K562 (cell line): ENCODE data around the gene WWC2. TPM values are rescaled to one million over a fixed set of nuclear protein-coding genes. Genes with fewer than 3 reads are reported as not detected.

Source experiments
- ATF3 ChIP-seq, 2 experiments: fragments of 450-650 bp in 1 of 2; sonication (generic) in 1 of 2; formaldehyde crosslinking in 1 of 2; IDR thresholded peaks in 1 of 2; conservative IDR thresholded peaks in 1 of 2; 2 replicates each; pipeline versions ENCODE4 v1.6.1 to v1.8.1; 2016 to 2023; ENCODE audit warnings: mild to moderate bottlenecking in 2 of 2, moderate library complexity in 2 of 2, inconsistent platforms in 1 of 2, missing genetic modification reagents in 1 of 2
- KLF10 ChIP-seq: fragments of 250-450 bp; sonication (Bioruptor Pico); IDR thresholded peaks from 2 replicates; pipeline ENCODE4 v1.6.1; 2021; ENCODE audit warnings: matching md5 sums
- REST ChIP-seq, 2 experiments: fragments of 450-650 bp; formaldehyde crosslinking in 1 of 2; IDR thresholded peaks; 2 replicates each; pipeline versions ENCODE4 v1.4.0 to v1.6.1; 2014 to 2020; ENCODE audit warnings: mild to moderate bottlenecking in 2 of 2, borderline replicate concordance in 1 of 2, low read depth in 1 of 2
- ZBTB26 ChIP-seq: fragments of 450-650 bp; formaldehyde crosslinking; IDR thresholded peaks from 2 replicates; pipeline ENCODE4 v1.4.0; 2022; ENCODE audit warnings: missing genetic modification characterization
- polyA plus RNA-seq, 8 experiments: library from polyadenylated mRNA; depleted of rRNA in 4 of 8; stranded (reverse) in 5 of 8; unstranded in 3 of 8; fragments of >200 nt; fragmentation: Nextera tagmentation in 2 of 8; fragmentation: Illumina TruSeq in 1 of 8; extraction: Ambion mirVana in 2 of 8; extraction: Trizol in 1 of 8; gene quantifications; 2 replicates each; pipeline versions ENCODE4 v1.2.1 to v1.2.3, GENCODE V29; 2011 to 2014; ENCODE audit warnings: inconsistent platforms in 1 of 8, missing spikeins in 1 of 8
- total RNA-seq, 7 experiments: library from RNA; depleted of rRNA in 6 of 7; stranded (reverse); fragments of >200 nt in 6 of 7; fragmentation: Illumina TruSeq in 2 of 7; extraction: Trizol in 2 of 7; gene quantifications; 2 replicates each; pipeline versions ENCODE4 v1.2.1 to v1.2.3, GENCODE V29; 2011 to 2021; ENCODE audit warnings: low replicate concordance in 1 of 7

WWC2 gene
- total and polyA plus RNA-seq, 9 of the 15 experiments (the other 6 are each of a cell fraction or from before 2014, with no cell fraction given), result 3.7 to 39.4 (median 19.6) TPM

GRCh38 chr4:183326853-183327252, 227.8 kb downstream of the WWC2 start (continued):
- TF ChIP-seq REST (IDR thresholded peaks at IDR 0.05; ENCODE audit: borderline replicate concordance) (no peak), REST (CRISPR knock-in tag; IDR thresholded peaks at IDR 0.05; ENCODE audit: low read depth) (no peak), ZBTB26 (CRISPR knock-in tag) (no peak), ATF3 (IDR thresholded peaks at IDR 0.05) (peak; percentile 56), ATF3 (CRISPR knock-in tag; conservative IDR thresholded peaks at IDR 0.05) (no peak), KLF10 (CRISPR knock-in tag) (no peak)
